Loucy (cell line): Measurements from ENCODE around the gene RHEX.

ENCODE experiments used
- CTCF ChIP-seq: fragments of 200-600 bp; sonication (generic); conservative IDR thresholded peaks from 2 replicates; pipeline ENCODE4 v1.5.1; 2014; ENCODE audit warnings: mild to moderate bottlenecking, antibody characterized with exemption, low read length
- EZH2phosphoT487 ChIP-seq: fragments of 200-600 bp; IDR thresholded peaks from 2 replicates; pipeline ENCODE4 v1.6.1; 2018; ENCODE audit warnings: antibody characterized with exemption, mild to moderate bottlenecking, moderate library complexity, borderline replicate concordance

- TF ChIP-seq CTCF, result no peak
- no peak for TF ChIP-seq EZH2phosphoT487
Observed at GRCh38 chr1:206021626-206022365, 31.2 kb upstream of the RHEX start.
